ENCODE measurements around the gene PTH2. TPM values are rescaled to one million over a fixed set of nuclear protein-coding genes. Genes with fewer than 3 reads are reported as not detected.

Gene PTH2
- total and polyA plus RNA-seq, 10 of the 15 experiments (the other 5 are each of a cell fraction or from before 2014, with no cell fraction given): not detected

DNA sequence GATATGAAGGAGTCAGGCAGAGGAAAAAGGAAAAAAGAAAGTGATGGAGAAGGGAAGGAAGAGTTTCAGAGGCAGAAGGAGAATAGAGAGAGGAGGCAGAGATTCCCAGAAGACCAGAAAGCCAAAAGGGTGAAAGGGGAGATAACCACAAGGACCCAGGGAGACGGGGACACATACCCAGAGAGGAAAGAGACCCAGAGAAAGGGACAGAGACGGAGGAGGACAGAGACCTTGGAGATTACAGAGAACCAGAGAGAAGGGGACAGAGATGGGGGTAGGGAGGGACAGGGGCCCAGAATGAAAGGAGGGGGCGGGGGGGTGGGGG, 1.4 kb downstream of the PTH2 start:
- Histone ChIP-seq H3K79me2 (ENCODE audit: control insufficient read depth, insufficient read depth, low read length) (no peaks in the 10 kb centered on the region), H3K9ac (ENCODE audit: control insufficient read depth, insufficient read depth, low read length) (no peak overlapping the region), H3K4me1 (ENCODE audit: control insufficient read depth, insufficient read depth, low read length) (peaks cover 4% of the 10 kb centered on the region; the same call in 1 of the 2 replicates), H2AFZ (ENCODE audit: control insufficient read depth, low read depth, low read length) (no peak overlapping the region), H3K4me3 (no peak overlapping the region), H3K36me3 (ENCODE audit: control insufficient read depth in 2 of 2, insufficient read depth in 2 of 2, low read length in 1 of 2) (no peaks in the 10 kb centered on the region), H3K9me3 (replicated peaks; ENCODE audit: control insufficient read depth, insufficient read depth, low read length) (no peaks in the 10 kb centered on the region), H3K27ac (ENCODE audit: control insufficient read depth, insufficient read depth) (no peak overlapping the region), H4K20me1 (ENCODE audit: control insufficient read depth, insufficient read depth) (no peaks in the 10 kb centered on the region), H3K27me3 (replicated peaks in 1 of 2; ENCODE audit: control insufficient read depth in 2 of 2, insufficient read depth in 2 of 2, low read length in 1 of 2) (peaks cover 23 to 46% of the 10 kb centered on the region in 2 experiments), H3K4me2 (ENCODE audit: control insufficient read depth, insufficient read depth) (no peak overlapping the region)
- ATAC-seq (no peak), DNase-seq (ENCODE audit: low read depth, low spot score) (no peak), FAIRE-seq (no peak)
- no CpG with 5 or more reads among the region's 3 CpGs for WGBS (ENCODE audit: insufficient coverage, insufficient replicate concordance, low lambda C conversion rate, missing lambda C conversion rate)
- BruUV-seq (replicated peaks): no TSS peak
- ChIA-PET SMC1A (ENCODE audit: uncharacterized antibody, unreplicated experiment) (interaction anchor here (1.4 kb wide), 1 partner anchor 87 kb away, joined by 3 read pairs; the partner anchor contains the start of gene CD37), RAD21 (ENCODE audit: unreplicated experiment) (no interaction called here), CTCF (interaction anchor here (1.4 kb wide), 1 partner anchor 11 kb away, joined by 3 read pairs; no protein-coding TSS in a partner anchor), POLR2A (no interaction called here)
- intact Hi-C loops (cut with micrococcal nuclease; ENCODE audit: unreplicated experiment) (no loop called here), in situ Hi-C loops (cut with MboI) (no loop called here)
- TF ChIP-seq TCF12 (IDR thresholded peaks at IDR 0.05; ENCODE audit: low read depth, low read length) (no peak), BMI1 (IDR thresholded peaks at IDR 0.05; ENCODE audit: borderline replicate concordance) (no peak), ZBED1 (IDR thresholded peaks at IDR 0.05; ENCODE audit: borderline replicate concordance) (no peak), ZSCAN29 (IDR thresholded peaks at IDR 0.05) (no peak), ATF7 (IDR thresholded peaks at IDR 0.05; ENCODE audit: low read depth) (no peak), SMAD1 (IDR thresholded peaks at IDR 0.05; ENCODE audit: low read depth, partially characterized antibody) (no peak)
- TF ChIP-seq, protein P1, sequence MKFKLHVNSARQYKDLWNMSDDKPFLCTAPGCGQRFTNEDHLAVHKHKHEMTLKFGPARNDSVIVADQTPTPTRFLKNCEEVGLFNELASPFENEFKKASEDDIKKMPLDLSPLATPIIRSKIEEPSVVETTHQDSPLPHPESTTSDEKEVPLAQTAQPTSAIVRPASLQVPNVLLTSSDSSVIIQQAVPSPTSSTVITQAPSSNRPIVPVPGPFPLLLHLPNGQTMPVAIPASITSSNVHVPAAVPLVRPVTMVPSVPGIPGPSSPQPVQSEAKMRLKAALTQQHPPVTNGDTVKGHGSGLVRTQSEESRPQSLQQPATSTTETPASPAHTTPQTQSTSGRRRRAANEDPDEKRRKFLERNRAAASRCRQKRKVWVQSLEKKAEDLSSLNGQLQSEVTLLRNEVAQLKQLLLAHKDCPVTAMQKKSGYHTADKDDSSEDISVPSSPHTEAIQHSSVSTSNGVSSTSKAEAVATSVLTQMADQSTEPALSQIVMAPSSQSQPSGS (IDR thresholded peaks at IDR 0.05; ENCODE audit: low read length): no peak
- TF ChIP-seq, protein P2, sequence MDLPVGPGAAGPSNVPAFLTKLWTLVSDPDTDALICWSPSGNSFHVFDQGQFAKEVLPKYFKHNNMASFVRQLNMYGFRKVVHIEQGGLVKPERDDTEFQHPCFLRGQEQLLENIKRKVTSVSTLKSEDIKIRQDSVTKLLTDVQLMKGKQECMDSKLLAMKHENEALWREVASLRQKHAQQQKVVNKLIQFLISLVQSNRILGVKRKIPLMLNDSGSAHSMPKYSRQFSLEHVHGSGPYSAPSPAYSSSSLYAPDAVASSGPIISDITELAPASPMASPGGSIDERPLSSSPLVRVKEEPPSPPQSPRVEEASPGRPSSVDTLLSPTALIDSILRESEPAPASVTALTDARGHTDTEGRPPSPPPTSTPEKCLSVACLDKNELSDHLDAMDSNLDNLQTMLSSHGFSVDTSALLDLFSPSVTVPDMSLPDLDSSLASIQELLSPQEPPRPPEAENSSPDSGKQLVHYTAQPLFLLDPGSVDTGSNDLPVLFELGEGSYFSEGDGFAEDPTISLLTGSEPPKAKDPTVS (IDR thresholded peaks at IDR 0.05; ENCODE audit: low read depth, low read length): no peak
- TF ChIP-seq, protein P3, sequence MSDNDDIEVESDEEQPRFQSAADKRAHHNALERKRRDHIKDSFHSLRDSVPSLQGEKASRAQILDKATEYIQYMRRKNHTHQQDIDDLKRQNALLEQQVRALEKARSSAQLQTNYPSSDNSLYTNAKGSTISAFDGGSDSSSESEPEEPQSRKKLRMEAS (IDR thresholded peaks at IDR 0.05; ENCODE audit: low read depth, low read length): no peak
- TF ChIP-seq, protein P4, sequence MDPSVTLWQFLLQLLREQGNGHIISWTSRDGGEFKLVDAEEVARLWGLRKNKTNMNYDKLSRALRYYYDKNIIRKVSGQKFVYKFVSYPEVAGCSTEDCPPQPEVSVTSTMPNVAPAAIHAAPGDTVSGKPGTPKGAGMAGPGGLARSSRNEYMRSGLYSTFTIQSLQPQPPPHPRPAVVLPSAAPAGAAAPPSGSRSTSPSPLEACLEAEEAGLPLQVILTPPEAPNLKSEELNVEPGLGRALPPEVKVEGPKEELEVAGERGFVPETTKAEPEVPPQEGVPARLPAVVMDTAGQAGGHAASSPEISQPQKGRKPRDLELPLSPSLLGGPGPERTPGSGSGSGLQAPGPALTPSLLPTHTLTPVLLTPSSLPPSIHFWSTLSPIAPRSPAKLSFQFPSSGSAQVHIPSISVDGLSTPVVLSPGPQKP (IDR thresholded peaks at IDR 0.05; ENCODE audit: low read depth, low read length): no peak
- TF ChIP-seq, protein P5, sequence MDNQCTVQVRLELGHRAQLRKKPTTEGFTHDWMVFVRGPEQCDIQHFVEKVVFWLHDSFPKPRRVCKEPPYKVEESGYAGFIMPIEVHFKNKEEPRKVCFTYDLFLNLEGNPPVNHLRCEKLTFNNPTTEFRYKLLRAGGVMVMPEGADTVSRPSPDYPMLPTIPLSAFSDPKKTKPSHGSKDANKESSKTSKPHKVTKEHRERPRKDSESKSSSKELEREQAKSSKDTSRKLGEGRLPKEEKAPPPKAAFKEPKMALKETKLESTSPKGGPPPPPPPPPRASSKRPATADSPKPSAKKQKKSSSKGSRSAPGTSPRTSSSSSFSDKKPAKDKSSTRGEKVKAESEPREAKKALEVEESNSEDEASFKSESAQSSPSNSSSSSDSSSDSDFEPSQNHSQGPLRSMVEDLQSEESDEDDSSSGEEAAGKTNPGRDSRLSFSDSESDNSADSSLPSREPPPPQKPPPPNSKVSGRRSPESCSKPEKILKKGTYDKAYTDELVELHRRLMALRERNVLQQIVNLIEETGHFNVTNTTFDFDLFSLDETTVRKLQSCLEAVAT (IDR thresholded peaks at IDR 0.05): no peak

All from GM12878 (cell line).